ENCODE measurements around the gene EDDM3A.

EDDM3A gene

GRCh38 chr14:20745571-20746358 lies at the start of gene EDDM3A:
EDDM3A (plus strand) TSS chr14:20745887; CDS start chr14:20747581, 1,694 bp downstream.
- H2AFZ ChIP-seq (ENCODE audit: low read depth): no peak within 1 kb of the TSS
- TF ChIP-seq CTCF (conservative IDR thresholded peaks at IDR 0.05; ENCODE audit: low read depth, low read length): no peak

GRCh38 chr14:20696764-20697163 lies 48.9 kb upstream of the EDDM3A start:
- Histone ChIP-seq H2AFZ (ENCODE audit: low read depth) (no peak overlapping the region), H3K4me1 (ENCODE audit: low read depth, poor library complexity, severe bottlenecking) (no peaks in the 10 kb centered on the region), H3K79me2 (ENCODE audit: insufficient read depth, low read depth) (no peaks in the 10 kb centered on the region), H3K27ac (no peak overlapping the region), H3K4me2 (no peak overlapping the region), H3K9ac (no peak overlapping the region), H3K27me3 (ENCODE audit: insufficient read depth, low read depth) (no peaks in the 10 kb centered on the region), H3K36me3 (ENCODE audit: insufficient read depth) (no peaks in the 10 kb centered on the region), H4K20me1 (ENCODE audit: insufficient read depth) (no peaks in the 10 kb centered on the region), H3K4me3 (IDR thresholded peaks at IDR 0.05; ENCODE audit: insufficient read depth, low read depth, low read length) (no peak overlapping the region)
- TF ChIP-seq CTCF (conservative IDR thresholded peaks at IDR 0.05; ENCODE audit: low read depth, low read length): no peak

More at GRCh38 chr14:20745571-20746358, at the start of gene EDDM3A:
- Histone ChIP-seq H4K20me1 (ENCODE audit: insufficient read depth) (no peaks in the 10 kb centered on the region), H3K79me2 (ENCODE audit: insufficient read depth, low read depth) (no peaks in the 10 kb centered on the region), H3K4me1 (ENCODE audit: low read depth, poor library complexity, severe bottlenecking) (no peaks in the 10 kb centered on the region), H3K36me3 (ENCODE audit: insufficient read depth) (no peaks in the 10 kb centered on the region), H3K27me3 (ENCODE audit: insufficient read depth, low read depth) (no peaks in the 10 kb centered on the region), H3K4me2 (no peak within 1 kb of the TSS), H3K27ac (no peak within 1 kb of the TSS), H3K4me3 (IDR thresholded peaks at IDR 0.05; ENCODE audit: insufficient read depth, low read depth, low read length) (no peak within 1 kb of the TSS), H3K9ac (no peak within 1 kb of the TSS)

GRCh38 chr14:20697273-20698017 lies 48.2 kb upstream of the EDDM3A start:
- Histone ChIP-seq H3K4me1 (ENCODE audit: low read depth, poor library complexity, severe bottlenecking) (no peaks in the 10 kb centered on the region), H3K9ac (no peak overlapping the region), H3K27ac (no peak overlapping the region), H3K36me3 (ENCODE audit: insufficient read depth) (no peaks in the 10 kb centered on the region), H3K4me2 (no peak overlapping the region), H3K79me2 (ENCODE audit: insufficient read depth, low read depth) (no peaks in the 10 kb centered on the region), H4K20me1 (ENCODE audit: insufficient read depth) (no peaks in the 10 kb centered on the region), H2AFZ (ENCODE audit: low read depth) (no peak overlapping the region), H3K27me3 (ENCODE audit: insufficient read depth, low read depth) (no peaks in the 10 kb centered on the region), H3K4me3 (IDR thresholded peaks at IDR 0.05; ENCODE audit: insufficient read depth, low read depth, low read length) (no peak overlapping the region)
- peak; percentile 71 for TF ChIP-seq CTCF (conservative IDR thresholded peaks at IDR 0.05; ENCODE audit: low read depth, low read length)

- Histone ChIP-seq H3K27ac (no peak overlapping the region), H4K20me1 (ENCODE audit: insufficient read depth) (no peaks in the 10 kb centered on the region), H3K27me3 (ENCODE audit: insufficient read depth, low read depth) (no peaks in the 10 kb centered on the region), H3K4me1 (ENCODE audit: low read depth, poor library complexity, severe bottlenecking) (no peaks in the 10 kb centered on the region), H3K4me3 (IDR thresholded peaks at IDR 0.05; ENCODE audit: insufficient read depth, low read depth, low read length) (no peak overlapping the region), H3K4me2 (no peak overlapping the region), H2AFZ (ENCODE audit: low read depth) (no peak overlapping the region), H3K9ac (no peak overlapping the region), H3K79me2 (ENCODE audit: insufficient read depth, low read depth) (no peaks in the 10 kb centered on the region), H3K36me3 (ENCODE audit: insufficient read depth) (no peaks in the 10 kb centered on the region)
- peak; percentile 42; the same call in 1 of the 2 replicates for TF ChIP-seq CTCF (conservative IDR thresholded peaks at IDR 0.05; ENCODE audit: low read depth, low read length)
Measured at GRCh38 chr14:20698018-20698329, 47.7 kb upstream of the EDDM3A start.

Data from KMS-11 (cell line).